Type B pancreatic cell (in vitro differentiated cells): Measurements from ENCODE around the gene GPER1. TPM values are rescaled to one million over a fixed set of nuclear protein-coding genes. Genes with fewer than 3 reads are reported as not detected.

ENCODE experiments used
- DNase-seq: peaks from one replicate; pipeline ENCODE4 v3.0.0; 2021; ENCODE audit warnings: mixed read lengths; ENCODE audit not compliant: unreplicated experiment; ENCODE audit errors: extremely low spot score
- H3K27ac Mint-ChIP-seq: 2 replicates; pipeline ENCODE4 v1.8.0; 2021; ENCODE audit warnings: mild to moderate bottlenecking, mixed read lengths
- H3K27me3 Mint-ChIP-seq: 2 replicates; pipeline ENCODE4 v1.8.0; 2021; ENCODE audit warnings: mixed read lengths
- H3K36me3 Mint-ChIP-seq: 2 replicates; pipeline ENCODE4 v1.8.0; 2021; ENCODE audit warnings: mixed read lengths
- H3K4me1 Mint-ChIP-seq: one replicate; pipeline ENCODE4 v1.8.0; 2021; ENCODE audit warnings: mixed read lengths; ENCODE audit not compliant: unreplicated experiment
- H3K4me3 Mint-ChIP-seq: 2 replicates; pipeline ENCODE4 v1.8.0; 2021; ENCODE audit warnings: mild to moderate bottlenecking, mixed read lengths
- H3K9me3 Mint-ChIP-seq: 2 replicates; pipeline ENCODE4 v1.8.0; 2021; ENCODE audit warnings: mixed read lengths
- CTCF ChIP-seq: fragments of 200-600 bp; sonication (generic); conservative IDR thresholded peaks from 2 replicates; pipeline ENCODE4 v1.5.0; 2021; ENCODE audit warnings: antibody characterized with exemption, mild to moderate bottlenecking
- total RNA-seq: library from RNA; stranded (reverse); gene quantifications from 2 replicates; pipeline ENCODE4 v1.2.1, GENCODE V29; 2021; ENCODE audit warnings: low replicate concordance

The GPER1 gene
- total RNA-seq, 1 donor from 2014 or later, result 5.0 TPM

- H3K36me3 Mint-ChIP-seq, result peaks cover 13% of the 10 kb centered on the region
- peaks cover 4% of the 10 kb centered on the region for H3K9me3 Mint-ChIP-seq
- DNase-seq, result no peak
- no peak for TF ChIP-seq CTCF
- H3K27me3 Mint-ChIP-seq, result no peaks in the 10 kb centered on the region
- H3K27ac Mint-ChIP-seq, result no peak overlapping the region
- no peak overlapping the region for H3K4me3 Mint-ChIP-seq
- H3K4me1 Mint-ChIP-seq, result peaks cover 2% of the 10 kb centered on the region
Measured at GRCh38 chr7:1127001-1127400, 39.1 kb downstream of the GPER1 start.

- no peaks in the 10 kb centered on the region for H3K27me3 Mint-ChIP-seq
- no peak for TF ChIP-seq CTCF
- no peak for DNase-seq
- H3K36me3 Mint-ChIP-seq, result peaks cover 21% of the 10 kb centered on the region
- H3K9me3 Mint-ChIP-seq, result peaks cover 5% of the 10 kb centered on the region
- no peak overlapping the region for H3K4me3 Mint-ChIP-seq
- H3K4me1 Mint-ChIP-seq, result no peaks in the 10 kb centered on the region
- H3K27ac Mint-ChIP-seq, result no peak overlapping the region
Measured at GRCh38 chr7:1129431-1129830, 41.5 kb downstream of the GPER1 start.

- H3K4me1 Mint-ChIP-seq, result no peaks in the 10 kb centered on the region
- peaks cover 5% of the 10 kb centered on the region for H3K9me3 Mint-ChIP-seq
- DNase-seq, result no peak
- no peak overlapping the region for H3K27ac Mint-ChIP-seq
- no peak for TF ChIP-seq CTCF
- no peaks in the 10 kb centered on the region for H3K27me3 Mint-ChIP-seq
- H3K4me3 Mint-ChIP-seq, result no peak overlapping the region
- peaks cover 27% of the 10 kb centered on the region for H3K36me3 Mint-ChIP-seq
Measured at GRCh38 chr7:1130021-1130990, 42.4 kb downstream of the GPER1 start.

- Mint-ChIP-seq H3K4me3 (no peak overlapping the region), H3K27me3 (no peaks in the 10 kb centered on the region), H3K36me3 (peaks cover 26% of the 10 kb centered on the region), H3K9me3 (peaks cover 5% of the 10 kb centered on the region), H3K27ac (no peak overlapping the region), H3K4me1 (peaks cover 2% of the 10 kb centered on the region)
- DNase-seq, result no peak
- no peak for TF ChIP-seq CTCF
Measured at GRCh38 chr7:1131471-1132265, 43.8 kb downstream of the GPER1 start.

GRCh38 chr7:1134951-1135350 lies 47.0 kb downstream of the GPER1 start:
- H3K36me3 Mint-ChIP-seq, result peaks cover 18% of the 10 kb centered on the region

More at GRCh38 chr7:1134951-1135350, 47.0 kb downstream of the GPER1 start:
- Mint-ChIP-seq H3K4me1 (peaks cover 9% of the 10 kb centered on the region), H3K9me3 (peaks cover 5% of the 10 kb centered on the region), H3K27ac (no peak overlapping the region), H3K4me3 (no peak overlapping the region), H3K27me3 (no peaks in the 10 kb centered on the region)
- no peak for TF ChIP-seq CTCF
- DNase-seq, result no peak
